ENCODE results near the gene KRT78. TPM values are rescaled to one million over a fixed set of nuclear protein-coding genes. Genes with fewer than 3 reads are reported as not detected.

Gene KRT78
- total and polyA plus RNA-seq, 9 of the 15 experiments (the other 6 are each of a cell fraction or from before 2014, with no cell fraction given), result not detected

DNA sequence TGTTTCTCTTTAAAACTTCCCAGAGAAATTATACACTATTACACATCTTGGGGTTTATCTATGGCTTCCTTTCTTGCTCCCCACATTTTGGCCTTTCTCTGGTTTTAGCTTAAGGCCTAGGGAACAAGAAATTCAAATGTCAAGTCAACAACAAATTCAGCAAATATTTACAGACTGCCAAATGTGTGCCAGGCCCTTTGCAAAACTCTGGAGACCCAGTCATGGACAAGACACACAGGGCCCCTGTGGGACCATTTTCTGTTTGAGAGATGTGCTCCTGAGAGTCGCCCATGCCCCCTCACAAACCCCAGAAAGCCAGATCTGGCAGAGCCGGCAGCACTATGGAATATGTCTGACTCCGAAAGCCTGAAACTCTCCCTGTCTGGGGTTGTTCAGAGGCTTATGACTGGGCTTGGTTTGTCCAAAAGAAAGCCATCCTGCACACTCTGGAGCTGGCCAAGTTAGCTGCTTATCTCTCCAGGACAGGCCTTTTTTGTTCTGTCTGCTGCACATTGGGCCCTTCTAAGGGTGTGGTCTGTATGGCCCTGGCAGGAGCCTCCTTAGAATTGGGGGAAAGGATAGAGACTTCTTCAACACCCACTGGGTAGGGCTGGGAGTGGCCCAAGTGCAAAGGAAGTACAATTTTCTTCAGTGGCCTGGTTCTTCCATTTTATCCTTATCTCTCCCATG lies 51.8 kb downstream of the KRT78 start (continued):
- TF ChIP-seq, protein P1, sequence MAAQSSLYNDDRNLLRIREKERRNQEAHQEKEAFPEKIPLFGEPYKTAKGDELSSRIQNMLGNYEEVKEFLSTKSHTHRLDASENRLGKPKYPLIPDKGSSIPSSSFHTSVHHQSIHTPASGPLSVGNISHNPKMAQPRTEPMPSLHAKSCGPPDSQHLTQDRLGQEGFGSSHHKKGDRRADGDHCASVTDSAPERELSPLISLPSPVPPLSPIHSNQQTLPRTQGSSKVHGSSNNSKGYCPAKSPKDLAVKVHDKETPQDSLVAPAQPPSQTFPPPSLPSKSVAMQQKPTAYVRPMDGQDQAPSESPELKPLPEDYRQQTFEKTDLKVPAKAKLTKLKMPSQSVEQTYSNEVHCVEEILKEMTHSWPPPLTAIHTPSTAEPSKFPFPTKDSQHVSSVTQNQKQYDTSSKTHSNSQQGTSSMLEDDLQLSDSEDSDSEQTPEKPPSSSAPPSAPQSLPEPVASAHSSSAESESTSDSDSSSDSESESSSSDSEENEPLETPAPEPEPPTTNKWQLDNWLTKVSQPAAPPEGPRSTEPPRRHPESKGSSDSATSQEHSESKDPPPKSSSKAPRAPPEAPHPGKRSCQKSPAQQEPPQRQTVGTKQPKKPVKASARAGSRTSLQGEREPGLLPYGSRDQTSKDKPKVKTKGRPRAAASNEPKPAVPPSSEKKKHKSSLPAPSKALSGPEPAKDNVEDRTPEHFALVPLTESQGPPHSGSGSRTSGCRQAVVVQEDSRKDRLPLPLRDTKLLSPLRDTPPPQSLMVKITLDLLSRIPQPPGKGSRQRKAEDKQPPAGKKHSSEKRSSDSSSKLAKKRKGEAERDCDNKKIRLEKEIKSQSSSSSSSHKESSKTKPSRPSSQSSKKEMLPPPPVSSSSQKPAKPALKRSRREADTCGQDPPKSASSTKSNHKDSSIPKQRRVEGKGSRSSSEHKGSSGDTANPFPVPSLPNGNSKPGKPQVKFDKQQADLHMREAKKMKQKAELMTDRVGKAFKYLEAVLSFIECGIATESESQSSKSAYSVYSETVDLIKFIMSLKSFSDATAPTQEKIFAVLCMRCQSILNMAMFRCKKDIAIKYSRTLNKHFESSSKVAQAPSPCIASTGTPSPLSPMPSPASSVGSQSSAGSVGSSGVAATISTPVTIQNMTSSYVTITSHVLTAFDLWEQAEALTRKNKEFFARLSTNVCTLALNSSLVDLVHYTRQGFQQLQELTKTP (IDR thresholded peaks at IDR 0.05; ENCODE audit: low read depth in 1 of 2, partially characterized antibody in 2 of 2), result no peak
- TF ChIP-seq, protein P2, sequence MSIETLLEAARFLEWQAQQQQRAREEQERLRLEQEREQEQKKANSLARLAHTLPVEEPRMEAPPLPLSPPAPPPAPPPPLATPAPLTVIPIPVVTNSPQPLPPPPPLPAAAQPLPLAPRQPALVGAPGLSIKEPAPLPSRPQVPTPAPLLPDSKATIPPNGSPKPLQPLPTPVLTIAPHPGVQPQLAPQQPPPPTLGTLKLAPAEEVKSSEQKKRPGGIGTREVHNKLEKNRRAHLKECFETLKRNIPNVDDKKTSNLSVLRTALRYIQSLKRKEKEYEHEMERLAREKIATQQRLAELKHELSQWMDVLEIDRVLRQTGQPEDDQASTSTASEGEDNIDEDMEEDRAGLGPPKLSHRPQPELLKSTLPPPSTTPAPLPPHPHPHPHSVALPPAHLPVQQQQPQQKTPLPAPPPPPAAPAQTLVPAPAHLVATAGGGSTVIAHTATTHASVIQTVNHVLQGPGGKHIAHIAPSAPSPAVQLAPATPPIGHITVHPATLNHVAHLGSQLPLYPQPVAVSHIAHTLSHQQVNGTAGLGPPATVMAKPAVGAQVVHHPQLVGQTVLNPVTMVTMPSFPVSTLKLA (conservative IDR thresholded peaks at IDR 0.05), result 0 out of 4 replicates have a peak, but pooled peaks of 1 of the 2 experiments have one; percentile 34
- TF ChIP-seq ZNF347 (CRISPR knock-in tag; IDR thresholded peaks at IDR 0.05; ENCODE audit: low read depth) (no peak), PHB (CRISPR knock-in tag; IDR thresholded peaks at IDR 0.05) (no peak), XRCC5 (IDR thresholded peaks at IDR 0.05; ENCODE audit: low read depth, low read length) (no peak), NFIC (IDR thresholded peaks at IDR 0.05) (peak; percentile 83), CREBBP (IDR thresholded peaks at IDR 0.05; ENCODE audit: low read depth, low read length) (no peak), CBX8 (IDR thresholded peaks at IDR 0.05; ENCODE audit: borderline replicate concordance, extremely low read depth, low read depth, low read length, poor library complexity, severe bottlenecking) (no peak), HNRNPH1 (optimal IDR thresholded peaks at IDR 0.05; ENCODE audit: low read depth, low read length) (no peak), CBFA2T2 (conservative IDR thresholded peaks at IDR 0.05) (peak; percentile 87), EP300 (IDR thresholded peaks at IDR 0.05; ENCODE audit: low read length) (peak; percentile 78), GATA2 (CRISPR knock-in tag; IDR thresholded peaks at IDR 0.05) (peak; percentile 69), ZEB2 (IDR thresholded peaks at IDR 0.05) (peak; percentile 63; the same call in 1 of the 2 replicates)
- TF ChIP-seq, protein P3, sequence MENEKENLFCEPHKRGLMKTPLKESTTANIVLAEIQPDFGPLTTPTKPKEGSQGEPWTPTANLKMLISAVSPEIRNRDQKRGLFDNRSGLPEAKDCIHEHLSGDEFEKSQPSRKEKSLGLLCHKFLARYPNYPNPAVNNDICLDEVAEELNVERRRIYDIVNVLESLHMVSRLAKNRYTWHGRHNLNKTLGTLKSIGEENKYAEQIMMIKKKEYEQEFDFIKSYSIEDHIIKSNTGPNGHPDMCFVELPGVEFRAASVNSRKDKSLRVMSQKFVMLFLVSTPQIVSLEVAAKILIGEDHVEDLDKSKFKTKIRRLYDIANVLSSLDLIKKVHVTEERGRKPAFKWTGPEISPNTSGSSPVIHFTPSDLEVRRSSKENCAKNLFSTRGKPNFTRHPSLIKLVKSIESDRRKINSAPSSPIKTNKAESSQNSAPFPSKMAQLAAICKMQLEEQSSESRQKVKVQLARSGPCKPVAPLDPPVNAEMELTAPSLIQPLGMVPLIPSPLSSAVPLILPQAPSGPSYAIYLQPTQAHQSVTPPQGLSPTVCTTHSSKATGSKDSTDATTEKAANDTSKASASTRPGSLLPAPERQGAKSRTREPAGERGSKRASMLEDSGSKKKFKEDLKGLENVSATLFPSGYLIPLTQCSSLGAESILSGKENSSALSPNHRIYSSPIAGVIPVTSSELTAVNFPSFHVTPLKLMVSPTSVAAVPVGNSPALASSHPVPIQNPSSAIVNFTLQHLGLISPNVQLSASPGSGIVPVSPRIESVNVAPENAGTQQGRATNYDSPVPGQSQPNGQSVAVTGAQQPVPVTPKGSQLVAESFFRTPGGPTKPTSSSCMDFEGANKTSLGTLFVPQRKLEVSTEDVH (IDR thresholded peaks at IDR 0.05; ENCODE audit: low read depth, partially characterized antibody), result no peak
- TF ChIP-seq, protein P4, sequence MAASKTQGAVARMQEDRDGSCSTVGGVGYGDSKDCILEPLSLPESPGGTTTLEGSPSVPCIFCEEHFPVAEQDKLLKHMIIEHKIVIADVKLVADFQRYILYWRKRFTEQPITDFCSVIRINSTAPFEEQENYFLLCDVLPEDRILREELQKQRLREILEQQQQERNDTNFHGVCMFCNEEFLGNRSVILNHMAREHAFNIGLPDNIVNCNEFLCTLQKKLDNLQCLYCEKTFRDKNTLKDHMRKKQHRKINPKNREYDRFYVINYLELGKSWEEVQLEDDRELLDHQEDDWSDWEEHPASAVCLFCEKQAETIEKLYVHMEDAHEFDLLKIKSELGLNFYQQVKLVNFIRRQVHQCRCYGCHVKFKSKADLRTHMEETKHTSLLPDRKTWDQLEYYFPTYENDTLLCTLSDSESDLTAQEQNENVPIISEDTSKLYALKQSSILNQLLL (CRISPR knock-in tag; IDR thresholded peaks at IDR 0.05; ENCODE audit: borderline replicate concordance), result no peak

Data from K562 (cell line).